HEK293 (cell line): Measurements from ENCODE around the gene AGR2.

ENCODE experiments used
- CTCF ChIA-PET: fragments of 350-600 bp; formaldehyde crosslinking; extraction: SDS; loops from one replicate; lab custom pipeline; 2021; ENCODE audit warnings: antibody characterized with exemption; lab: Yijun Ruan, JAX
- POLR2A ChIA-PET: fragments of 300-600 bp; formaldehyde crosslinking; extraction: SDS; loops from one replicate; lab custom pipeline; 2020; ENCODE audit warnings: antibody characterized with exemption, inconsistent platforms; lab: Yijun Ruan, JAX
- H3K27ac ChIP-seq: fragments of 200-500 bp; sonication (Bioruptor generic); 2 replicates; pipeline ENCODE4 v1.5.1; 2014; ENCODE audit warnings: low read depth, low read length, control low read depth, inconsistent platforms; ENCODE audit errors: extremely low read depth
- H3K36me3 ChIP-seq, 2 experiments: fragments of 200-500 bp in 1 of 2; sonication (Bioruptor generic) in 1 of 2; 1 replicate in 1 of 2; 2 replicates in 1 of 2; pipeline ENCODE4 v1.5.1; 2014 to 2017; ENCODE audit warnings: inconsistent platforms in 2 of 2, low read length in 2 of 2; ENCODE audit not compliant: control insufficient read depth in 2 of 2, insufficient read depth in 1 of 2
- H3K4me1 ChIP-seq: fragments of 200-500 bp; sonication (Bioruptor generic); 2 replicates; pipeline ENCODE4 v1.5.1; 2014; ENCODE audit warnings: mild to moderate bottlenecking, low read length, inconsistent platforms; ENCODE audit not compliant: control insufficient read depth, insufficient read depth
- H3K4me3 ChIP-seq: 2 replicates; pipeline ENCODE4 v1.5.1; 2011; ENCODE audit warnings: low read depth, mild to moderate bottlenecking, control low read depth, low read length, moderate library complexity
- H3K9me3 ChIP-seq: fragments of 200-500 bp; sonication (Bioruptor generic); 2 replicates; pipeline ENCODE4 v1.5.1; 2014; ENCODE audit warnings: low read depth, low read length, inconsistent platforms; ENCODE audit not compliant: control insufficient read depth, insufficient read depth
- HOXC10 ChIP-seq: sonication (generic); formaldehyde crosslinking; IDR thresholded peaks from 2 replicates; pipeline ENCODE4 v1.8.1; 2023; ENCODE audit warnings: mild to moderate bottlenecking, missing genetic modification reagents
- IKZF3 ChIP-seq: fragments of 450-650 bp; IDR thresholded peaks from 2 replicates; pipeline ENCODE4 v1.5.0; 2018; ENCODE audit warnings: missing biosample characterization, mild to moderate bottlenecking, missing genetic modification characterization, moderate library complexity
- PRDM1 ChIP-seq: fragments of 450-650 bp; formaldehyde crosslinking; IDR thresholded peaks from 2 replicates; pipeline ENCODE4; 2016; ENCODE audit warnings: missing biosample characterization, missing genetic modification characterization
- PRDM6 ChIP-seq: fragments of 450-650 bp; formaldehyde crosslinking; IDR thresholded peaks from 2 replicates; pipeline ENCODE4 v1.5.1; 2017; ENCODE audit warnings: missing biosample characterization, missing genetic modification characterization
- TRIM28 ChIP-seq: IDR thresholded peaks from 2 replicates; pipeline ENCODE4 v1.6.1; 2011; ENCODE audit warnings: low read length, control low read depth, borderline replicate concordance
- ZBTB20 ChIP-seq: fragments of 450-650 bp; formaldehyde crosslinking; IDR thresholded peaks from 2 replicates; pipeline ENCODE4 v1.5.1; 2016; ENCODE audit warnings: missing biosample characterization, missing genetic modification characterization
- ZNF121 ChIP-seq: fragments of 450-650 bp; formaldehyde crosslinking; IDR thresholded peaks from 2 replicates; pipeline ENCODE4 v1.5.1; 2016; ENCODE audit warnings: missing biosample characterization, missing genetic modification characterization
- ZNF169 ChIP-seq: fragments of 450-650 bp; formaldehyde crosslinking; IDR thresholded peaks from 2 replicates; pipeline ENCODE4 v1.5.1; 2016; ENCODE audit warnings: missing biosample characterization, missing genetic modification characterization
- ZNF311 ChIP-seq: fragments of 450-650 bp; formaldehyde crosslinking; IDR thresholded peaks from 2 replicates; pipeline ENCODE4 v1.5.1; 2017; ENCODE audit warnings: missing biosample characterization, missing genetic modification characterization, borderline replicate concordance
- ZNF335 ChIP-seq: fragments of 450-650 bp; formaldehyde crosslinking; conservative IDR thresholded peaks from 2 replicates; pipeline ENCODE4 v1.5.1; 2016; ENCODE audit warnings: missing biosample characterization, missing genetic modification characterization
- ZNF518A ChIP-seq: fragments of 450-650 bp; formaldehyde crosslinking; conservative IDR thresholded peaks from 2 replicates; pipeline ENCODE4 v1.5.1; 2016; ENCODE audit warnings: low read depth, missing biosample characterization, missing genetic modification characterization
- ZNF585B ChIP-seq: fragments of 450-650 bp; formaldehyde crosslinking; IDR thresholded peaks from 2 replicates; pipeline ENCODE4 v1.5.1; 2016; ENCODE audit warnings: missing biosample characterization, missing genetic modification characterization
- ZNF624 ChIP-seq: fragments of 450-650 bp; formaldehyde crosslinking; IDR thresholded peaks from 2 replicates; pipeline ENCODE4 v1.5.1; 2017; ENCODE audit warnings: missing biosample characterization, missing genetic modification characterization
- ZNF670 ChIP-seq: fragments of 450-650 bp; formaldehyde crosslinking; IDR thresholded peaks from 2 replicates; pipeline ENCODE4 v1.5.1; 2016; ENCODE audit warnings: missing biosample characterization, missing genetic modification characterization, low read depth
- ZSCAN18 ChIP-seq: fragments of 450-650 bp; formaldehyde crosslinking; IDR thresholded peaks from 2 replicates; pipeline ENCODE4 v1.5.1; 2016; ENCODE audit warnings: missing biosample characterization, missing genetic modification characterization

AGR2 gene

GRCh38 chr7:16765436-16765859 is 39.4 kb downstream of the AGR2 start:
- POLR2A ChIA-PET = no interaction called here
- TF ChIP-seq PRDM1 (tag by site-specific recombination) (0 out of 2 replicates have a peak, but pooled peaks have one; percentile 21), ZNF311 (no peak), ZNF624 (no peak), ZNF335 (no peak), PRDM6 (tag by site-specific recombination) (peak; percentile 51; the same call in 1 of the 2 replicates)
- TF ChIP-seq, all 188 proteins: peak for 2
- Histone ChIP-seq H3K27ac (no peak overlapping the region), H3K4me1 (peaks cover 4% of the 10 kb centered on the region), H3K9me3 (no peaks in the 10 kb centered on the region), H3K36me3 (no peaks in the 10 kb centered on the region), H3K4me3 (no peak overlapping the region)
- CTCF ChIA-PET = interaction anchor here (0.6 kb wide), 2 partner anchors 40 to 79 kb away, joined by 3 to 5 read pairs; no protein-coding TSS in a partner anchor

- TF ChIP-seq ZNF169 (tag by site-specific recombination) (no peak), ZBTB20 (tag by site-specific recombination) (no peak), ZSCAN18 (tag by site-specific recombination) (no peak), HOXC10 (CRISPR knock-in tag) (no peak), ZNF121 (tag by site-specific recombination) (peak; percentile 15; the same call in 1 of the 2 replicates)
- Histone ChIP-seq H3K4me1 (peaks cover 4% of the 10 kb centered on the region), H3K27ac (no peak overlapping the region), H3K9me3 (no peaks in the 10 kb centered on the region), H3K36me3 (no peaks in the 10 kb centered on the region), H3K4me3 (no peak overlapping the region)
- CTCF ChIA-PET = interaction anchor here (0.6 kb wide), 1 partner anchor 40 kb away, joined by 3 read pairs; no protein-coding TSS in a partner anchor
- POLR2A ChIA-PET = no interaction called here
These were observed 39.9 kb downstream of the AGR2 start for GRCh38 chr7:16764942-16765341.

GRCh38 chr7:16762177-16762576 is 42.6 kb downstream of the AGR2 start:
- TF ChIP-seq ZNF670 (no peak), ZNF585B (tag by site-specific recombination) (no peak), IKZF3 (no peak), TRIM28 (no peak), ZNF518A (tag by site-specific recombination) (no peak)
- TF ChIP-seq, all 188 proteins: peak for 0
- no peak overlapping the region for H3K27ac ChIP-seq
- POLR2A ChIA-PET = no interaction called here
- CTCF ChIA-PET = interaction anchor here (0.6 kb wide), 1 partner anchor 77 kb away, joined by 4 read pairs; no protein-coding TSS in a partner anchor
- H3K4me3 ChIP-seq = no peak overlapping the region
- H3K9me3 ChIP-seq = no peaks in the 10 kb centered on the region
- H3K36me3 ChIP-seq = no peaks in the 10 kb centered on the region
- H3K4me1 ChIP-seq = peaks cover 4% of the 10 kb centered on the region
